ENCODE results near the gene PTPRM. TPM values are rescaled to one million over a fixed set of nuclear protein-coding genes. Genes with fewer than 3 reads are reported as not detected.

Gene PTPRM
- total and polyA plus RNA-seq, 2 of the 8 experiments (the other 6 are each of a cell fraction or from before 2014, with no cell fraction given), result 4.1 to 7.0 TPM

GRCh38 chr18:7856733-7857132 is 289.6 kb downstream of the PTPRM start (continued):
- no peak for TF ChIP-seq NRF1 (IDR thresholded peaks at IDR 0.05; ENCODE audit: low read depth, low read length)
- no peak for TF ChIP-seq SP4 (IDR thresholded peaks at IDR 0.05; ENCODE audit: low read length)
- no peak for TF ChIP-seq E2F6 (IDR thresholded peaks at IDR 0.05)
- no peak for TF ChIP-seq KDM4A (IDR thresholded peaks at IDR 0.05; ENCODE audit: low read depth, low read length, severe bottlenecking)
- no peak for TF ChIP-seq KDM1A (IDR thresholded peaks at IDR 0.05; ENCODE audit: borderline replicate concordance, low read length)
- TF ChIP-seq CBX5 (IDR thresholded peaks at IDR 0.05; ENCODE audit: low read depth, low read length), result no peak
